SK-N-SH treated with all-trans-retinoic acid at 6 μM for 48 hours (cell line): ENCODE results near the gene EPB41L4A.
"Not testable (repeated sequence)": the region's sequence is repeated elsewhere in the genome, so short reads cannot be mapped to it uniquely, and the experiment has no call there.

Experiments used
- ATAC-seq: fragments of 200-7000 bp; cut with Tn5 transposase; 3 replicates; pipeline ENCODE4 v1.9.1; 2020; ENCODE audit warnings: mild to moderate bottlenecking, moderate library complexity
- ARNTL ChIP-seq: fragments of 450-650 bp; formaldehyde crosslinking; IDR thresholded peaks from 2 replicates; pipeline ENCODE4 v1.5.0; 2020; ENCODE audit warnings: low read depth, mild to moderate bottlenecking, moderate library complexity, borderline replicate concordance
- BACH2 ChIP-seq: fragments of 250-450 bp; sonication (Bioruptor Pico); IDR thresholded peaks from 2 replicates; pipeline ENCODE4 v1.9.0; 2021; ENCODE audit warnings: mild to moderate bottlenecking, borderline replicate concordance
- CREB5 ChIP-seq: fragments of 250-450 bp; sonication (Bioruptor Pico); IDR thresholded peaks from 2 replicates; pipeline ENCODE4 v1.5.1; 2020; ENCODE audit warnings: low read depth, mild to moderate bottlenecking, moderate library complexity
- CSDC2 ChIP-seq: fragments of 250-450 bp; sonication (Bioruptor Pico); IDR thresholded peaks from 2 replicates; pipeline ENCODE4 v1.5.0; 2020; ENCODE audit warnings: mild to moderate bottlenecking, moderate library complexity
- ESRRG ChIP-seq: fragments of 250-450 bp; sonication (Bioruptor Pico); IDR thresholded peaks from 2 replicates; pipeline ENCODE4 v1.6.1; 2021; ENCODE audit warnings: mild to moderate bottlenecking
- GLIS3 ChIP-seq: fragments of 250-450 bp; sonication (Bioruptor Pico); IDR thresholded peaks from 2 replicates; pipeline ENCODE4 v1.5.0; 2020; ENCODE audit warnings: mild to moderate bottlenecking, moderate library complexity
- OSR1 ChIP-seq: fragments of 250-450 bp; sonication (Bioruptor Pico); IDR thresholded peaks from 2 replicates; pipeline ENCODE4 v1.8.0; 2022; ENCODE audit warnings: moderate library complexity, mild to moderate bottlenecking, inconsistent platforms
- POU6F1 ChIP-seq: fragments of 250-450 bp; sonication (Bioruptor Pico); IDR thresholded peaks from 2 replicates; pipeline ENCODE4 v1.8.0; 2021; ENCODE audit warnings: low read depth, mild to moderate bottlenecking, moderate library complexity, borderline replicate concordance
- PPARA ChIP-seq: fragments of 250-450 bp; sonication (Bioruptor Pico); IDR thresholded peaks from 2 replicates; pipeline ENCODE4 v1.5.0; 2020; ENCODE audit warnings: mild to moderate bottlenecking, borderline replicate concordance
- RARB ChIP-seq: fragments of 250-450 bp; sonication (Bioruptor Pico); IDR thresholded peaks from 2 replicates; pipeline ENCODE4 v1.8.0; 2021; ENCODE audit warnings: mild to moderate bottlenecking, moderate library complexity
- TCF4 ChIP-seq: fragments of 250-450 bp; sonication (Bioruptor Pico); IDR thresholded peaks from 2 replicates; pipeline ENCODE4 v1.8.0; 2021; ENCODE audit warnings: mild to moderate bottlenecking, moderate library complexity, borderline replicate concordance
- TOX ChIP-seq: fragments of 250-450 bp; sonication (Bioruptor Pico); IDR thresholded peaks from 2 replicates; pipeline ENCODE4 v1.8.0; 2021; ENCODE audit warnings: mild to moderate bottlenecking, moderate library complexity, borderline replicate concordance
- ZFP3 ChIP-seq: fragments of 250-450 bp; sonication (Bioruptor Pico); IDR thresholded peaks from 2 replicates; pipeline ENCODE4 v1.5.0; 2020; ENCODE audit warnings: mild to moderate bottlenecking, moderate library complexity
- ZFP30 ChIP-seq: fragments of 450-650 bp; formaldehyde crosslinking; IDR thresholded peaks from 2 replicates; pipeline ENCODE4 v1.5.0; 2022; ENCODE audit warnings: mild to moderate bottlenecking, moderate library complexity
- TF ChIP-seq, protein P1 (sequence below): fragments of 250-450 bp; sonication (Bioruptor Pico); IDR thresholded peaks from 2 replicates; pipeline ENCODE4 v1.5.0; 2020; ENCODE audit warnings: mild to moderate bottlenecking, moderate library complexity
- TF ChIP-seq, protein P2 (sequence below): fragments of 250-450 bp; sonication (Bioruptor Pico); IDR thresholded peaks from 2 replicates; pipeline ENCODE4 v1.8.0; 2020; ENCODE audit warnings: mild to moderate bottlenecking, moderate library complexity, borderline replicate concordance

The EPB41L4A gene

GRCh38 chr5:112397690-112398089 is 21.4 kb downstream of the EPB41L4A start:
- TF ChIP-seq RARB (CRISPR knock-in tag) = no peak
- no peak for TF ChIP-seq TOX
- TF ChIP-seq POU6F1 (CRISPR knock-in tag) = no peak
- no peak for TF ChIP-seq ZFP3 (CRISPR knock-in tag)
- TF ChIP-seq, protein P1, sequence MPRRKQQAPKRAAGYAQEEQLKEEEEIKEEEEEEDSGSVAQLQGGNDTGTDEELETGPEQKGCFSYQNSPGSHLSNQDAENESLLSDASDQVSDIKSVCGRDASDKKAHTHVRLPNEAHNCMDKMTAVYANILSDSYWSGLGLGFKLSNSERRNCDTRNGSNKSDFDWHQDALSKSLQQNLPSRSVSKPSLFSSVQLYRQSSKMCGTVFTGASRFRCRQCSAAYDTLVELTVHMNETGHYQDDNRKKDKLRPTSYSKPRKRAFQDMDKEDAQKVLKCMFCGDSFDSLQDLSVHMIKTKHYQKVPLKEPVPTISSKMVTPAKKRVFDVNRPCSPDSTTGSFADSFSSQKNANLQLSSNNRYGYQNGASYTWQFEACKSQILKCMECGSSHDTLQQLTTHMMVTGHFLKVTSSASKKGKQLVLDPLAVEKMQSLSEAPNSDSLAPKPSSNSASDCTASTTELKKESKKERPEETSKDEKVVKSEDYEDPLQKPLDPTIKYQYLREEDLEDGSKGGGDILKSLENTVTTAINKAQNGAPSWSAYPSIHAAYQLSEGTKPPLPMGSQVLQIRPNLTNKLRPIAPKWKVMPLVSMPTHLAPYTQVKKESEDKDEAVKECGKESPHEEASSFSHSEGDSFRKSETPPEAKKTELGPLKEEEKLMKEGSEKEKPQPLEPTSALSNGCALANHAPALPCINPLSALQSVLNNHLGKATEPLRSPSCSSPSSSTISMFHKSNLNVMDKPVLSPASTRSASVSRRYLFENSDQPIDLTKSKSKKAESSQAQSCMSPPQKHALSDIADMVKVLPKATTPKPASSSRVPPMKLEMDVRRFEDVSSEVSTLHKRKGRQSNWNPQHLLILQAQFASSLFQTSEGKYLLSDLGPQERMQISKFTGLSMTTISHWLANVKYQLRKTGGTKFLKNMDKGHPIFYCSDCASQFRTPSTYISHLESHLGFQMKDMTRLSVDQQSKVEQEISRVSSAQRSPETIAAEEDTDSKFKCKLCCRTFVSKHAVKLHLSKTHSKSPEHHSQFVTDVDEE = no peak
- no peak for TF ChIP-seq TCF4 (CRISPR knock-in tag)
- no peak for ATAC-seq

GRCh38 chr5:112396430-112396829 is 22.6 kb downstream of the EPB41L4A start:
- ATAC-seq = no peak
- TF ChIP-seq POU6F1 (CRISPR knock-in tag) (no peak), CSDC2 (no peak), PPARA (CRISPR knock-in tag) (no peak), ZFP30 (CRISPR knock-in tag) (no peak), OSR1 (no peak), ZFP3 (CRISPR knock-in tag) (no peak), ARNTL (CRISPR knock-in tag) (no peak), ESRRG (CRISPR knock-in tag) (no peak), GLIS3 (CRISPR knock-in tag) (no peak), CREB5 (CRISPR knock-in tag) (no peak), BACH2 (CRISPR knock-in tag) (no peak)
- TF ChIP-seq, protein P2, sequence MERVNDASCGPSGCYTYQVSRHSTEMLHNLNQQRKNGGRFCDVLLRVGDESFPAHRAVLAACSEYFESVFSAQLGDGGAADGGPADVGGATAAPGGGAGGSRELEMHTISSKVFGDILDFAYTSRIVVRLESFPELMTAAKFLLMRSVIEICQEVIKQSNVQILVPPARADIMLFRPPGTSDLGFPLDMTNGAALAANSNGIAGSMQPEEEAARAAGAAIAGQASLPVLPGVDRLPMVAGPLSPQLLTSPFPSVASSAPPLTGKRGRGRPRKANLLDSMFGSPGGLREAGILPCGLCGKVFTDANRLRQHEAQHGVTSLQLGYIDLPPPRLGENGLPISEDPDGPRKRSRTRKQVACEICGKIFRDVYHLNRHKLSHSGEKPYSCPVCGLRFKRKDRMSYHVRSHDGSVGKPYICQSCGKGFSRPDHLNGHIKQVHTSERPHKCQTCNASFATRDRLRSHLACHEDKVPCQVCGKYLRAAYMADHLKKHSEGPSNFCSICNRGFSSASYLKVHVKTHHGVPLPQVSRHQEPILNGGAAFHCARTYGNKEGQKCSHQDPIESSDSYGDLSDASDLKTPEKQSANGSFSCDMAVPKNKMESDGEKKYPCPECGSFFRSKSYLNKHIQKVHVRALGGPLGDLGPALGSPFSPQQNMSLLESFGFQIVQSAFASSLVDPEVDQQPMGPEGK (CRISPR knock-in tag) = no peak
- TF ChIP-seq, protein P1 = no peak

DNA sequence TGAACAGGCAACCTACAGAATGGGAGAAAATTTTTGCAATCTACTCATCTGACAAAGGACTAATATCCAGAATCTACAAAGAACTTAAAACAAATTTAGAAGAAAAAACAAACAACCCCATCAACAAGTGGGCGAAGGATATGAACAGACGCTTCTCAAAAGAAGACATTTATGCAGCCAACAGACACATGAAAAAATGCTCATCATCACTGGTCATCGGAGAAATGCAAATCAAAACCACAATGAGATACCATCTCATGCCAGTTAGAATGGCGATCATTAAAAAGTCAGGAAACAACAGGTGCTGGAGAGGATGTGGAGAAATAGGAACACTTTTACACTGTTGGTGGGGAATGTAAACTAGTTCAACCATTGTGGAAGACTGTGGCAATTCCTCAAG is 23.8 kb downstream of the EPB41L4A start:
- not testable (repeated sequence) for ATAC-seq
